Activated gamma-delta T cell treated with Interleukin-2 at 50 U/mL for 16 hours (primary cell): ENCODE data around the gene GRM7.

ENCODE experiments used
- DNase-seq: peaks from one replicate; pipeline ENCODE4 v3.0.0-alpha.2; 2020

GRM7 gene

DNA sequence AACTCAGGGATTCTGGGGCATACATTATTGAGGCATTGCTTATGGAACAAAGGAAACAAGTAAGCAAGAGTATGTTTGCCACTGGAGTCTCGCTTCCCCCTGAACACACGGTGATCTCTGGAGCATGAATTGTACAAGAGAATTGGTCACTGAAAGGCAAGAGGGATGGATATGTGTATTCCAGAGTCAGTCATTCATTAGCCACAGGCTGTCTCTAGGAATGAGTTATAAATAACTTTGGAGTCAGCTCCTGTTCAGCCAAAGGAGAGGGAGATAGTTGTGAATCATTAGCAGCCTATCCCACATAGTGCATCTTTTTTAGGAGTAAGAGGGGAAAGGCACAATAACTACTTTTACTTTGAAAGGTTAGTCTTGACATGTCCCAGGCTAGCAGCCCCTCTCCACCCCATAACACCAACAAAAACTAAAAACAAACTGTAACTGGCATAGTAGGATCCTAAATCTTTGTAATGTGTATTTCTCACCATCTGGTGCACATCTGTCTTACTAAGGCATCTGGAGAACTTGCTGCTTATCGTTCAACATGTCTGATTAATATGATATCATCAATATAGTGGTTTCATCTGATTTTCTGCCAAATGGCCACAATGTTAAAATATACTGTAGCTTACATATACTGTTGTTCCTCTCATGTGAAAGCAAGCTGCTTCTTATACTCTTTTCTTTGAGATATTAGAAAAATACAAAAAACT, 462.2 kb downstream of the GRM7 start:
- DNase-seq: no peak

DNA sequence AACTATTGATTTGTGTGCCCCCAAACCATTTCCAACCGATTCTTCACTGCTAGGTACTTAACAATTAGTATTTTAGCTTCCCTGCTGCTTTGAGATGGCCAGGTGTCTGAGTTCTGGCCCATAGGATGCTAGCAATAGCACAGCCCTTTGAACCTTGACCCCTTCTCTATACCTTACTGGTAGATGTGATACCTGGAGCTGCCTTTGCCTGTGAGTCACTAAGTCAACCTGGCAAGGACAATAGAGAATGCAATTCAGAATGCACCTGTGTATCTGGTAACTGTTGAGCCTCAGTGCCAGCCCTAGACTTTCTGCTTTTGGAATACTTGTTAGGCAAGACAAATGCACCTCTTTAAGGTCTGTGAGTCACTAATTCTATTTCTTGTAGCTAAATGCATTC, 467.4 kb downstream of the GRM7 start:
- no peak for DNase-seq

DNA sequence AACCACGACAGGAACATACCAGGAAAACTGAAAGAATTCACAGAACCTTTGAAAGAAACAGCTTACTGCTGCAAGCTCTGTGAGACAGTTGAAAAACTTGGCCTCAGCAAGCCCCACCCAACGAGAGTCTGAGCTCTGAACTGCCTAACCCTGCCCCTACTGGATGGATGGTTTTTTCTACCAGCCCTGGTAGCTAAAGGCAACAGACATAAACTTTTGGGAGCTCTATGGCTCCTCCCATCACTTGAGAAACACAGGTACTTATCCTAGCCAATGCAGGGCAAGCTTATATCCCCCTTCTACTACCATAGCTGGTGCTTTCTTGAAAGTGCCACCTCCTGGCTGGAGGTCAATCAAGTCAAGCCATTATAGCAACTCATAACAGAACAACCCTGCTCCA, 471.8 kb downstream of the GRM7 start:
- no peak for DNase-seq

DNA sequence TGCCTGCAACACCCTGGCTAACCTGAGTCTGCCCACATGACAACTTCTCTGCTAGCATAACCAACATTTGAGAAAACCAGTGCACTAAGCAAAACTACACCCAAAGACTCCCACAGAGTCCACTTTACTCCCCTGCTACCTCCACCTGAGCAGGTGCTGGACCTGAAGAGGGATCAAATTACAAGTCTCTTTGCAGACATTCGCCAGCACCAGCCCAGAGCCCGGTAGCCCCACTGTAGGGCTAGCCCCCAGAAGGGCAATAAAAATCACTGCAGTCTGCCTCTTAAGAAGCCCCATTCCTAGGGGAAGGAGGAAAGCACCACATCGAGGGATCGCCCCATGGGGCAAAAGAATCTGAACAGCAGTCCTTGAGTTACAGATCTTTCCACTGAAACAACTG, 472.2 kb downstream of the GRM7 start:
- no peak for DNase-seq

DNA sequence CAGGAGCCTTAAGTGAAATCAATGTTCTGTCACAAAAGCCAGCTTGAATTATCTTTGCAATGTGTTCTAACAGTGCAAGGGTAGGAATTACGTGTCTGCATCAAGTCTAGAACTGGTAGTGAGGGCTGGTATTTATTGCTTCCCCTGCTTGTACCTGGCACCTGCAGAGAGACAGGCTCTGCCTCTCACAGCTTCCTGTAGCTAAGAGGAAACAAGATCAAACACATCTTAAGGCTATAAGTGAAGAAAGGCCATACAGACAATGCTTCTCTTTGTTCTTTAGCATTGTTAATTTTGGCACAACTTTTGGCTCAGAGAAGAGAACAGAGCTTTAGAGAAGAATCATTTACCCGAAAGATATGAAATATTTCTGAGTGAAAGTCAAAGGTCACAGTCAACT, 479.9 kb downstream of the GRM7 start:
- DNase-seq: peak; percentile 3

DNA sequence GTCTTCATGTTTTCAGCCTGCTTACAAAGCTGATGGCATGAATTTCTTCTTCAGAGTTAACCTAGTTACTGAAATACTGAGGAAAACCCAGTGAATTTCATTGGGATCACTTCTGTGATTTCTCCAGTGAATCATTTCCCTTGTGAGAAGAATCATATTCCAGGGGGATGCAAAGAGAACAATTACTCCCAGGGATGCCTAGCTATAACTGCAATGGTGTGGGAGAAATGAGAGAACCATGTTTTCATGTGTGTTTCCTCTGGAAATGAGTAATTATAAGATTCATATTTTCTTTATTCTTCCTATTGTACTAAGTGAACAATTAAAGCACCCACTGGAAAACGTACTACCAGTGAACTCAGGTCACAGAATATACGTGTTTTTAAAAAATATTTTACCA, 485.4 kb downstream of the GRM7 start:
- DNase-seq: no peak

DNA sequence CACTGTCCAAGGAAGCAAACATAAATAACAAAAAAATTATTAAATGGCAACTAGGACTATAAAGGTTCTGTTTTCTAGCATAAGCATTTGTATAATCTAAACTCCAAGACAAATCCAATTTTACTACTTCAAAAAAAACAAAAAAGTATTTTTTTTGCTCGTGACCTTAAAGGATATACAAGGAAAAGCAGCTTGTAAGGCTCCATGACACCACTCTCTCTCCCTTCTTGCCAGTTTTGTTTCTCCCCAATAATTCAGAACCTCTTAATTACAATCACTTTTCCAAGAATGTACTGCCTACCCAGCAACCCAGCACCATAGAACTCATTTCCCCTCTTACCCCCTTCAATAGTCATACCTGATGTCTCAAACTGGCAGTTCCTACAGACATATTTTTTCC, 496.2 kb downstream of the GRM7 start:
- DNase-seq: no peak

DNA sequence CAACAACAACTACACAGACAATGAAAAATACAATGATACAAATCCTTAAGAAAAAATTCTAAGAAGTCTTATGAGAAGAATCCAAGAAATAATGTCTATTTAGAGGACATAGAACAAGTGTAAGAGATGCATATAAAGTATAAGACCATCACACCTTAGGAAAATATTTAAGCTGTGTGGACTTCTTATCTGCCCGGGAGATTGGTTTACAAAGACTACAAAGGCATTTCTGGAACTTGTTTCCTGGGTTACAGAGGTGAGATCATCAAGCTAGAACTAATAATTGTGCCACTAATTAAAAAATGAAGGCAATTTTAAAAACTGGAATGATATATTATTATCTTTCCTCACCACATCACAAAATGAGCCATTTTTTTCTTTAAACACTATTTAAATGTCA, 507.1 kb downstream of the GRM7 start:
- DNase-seq: no peak

DNA sequence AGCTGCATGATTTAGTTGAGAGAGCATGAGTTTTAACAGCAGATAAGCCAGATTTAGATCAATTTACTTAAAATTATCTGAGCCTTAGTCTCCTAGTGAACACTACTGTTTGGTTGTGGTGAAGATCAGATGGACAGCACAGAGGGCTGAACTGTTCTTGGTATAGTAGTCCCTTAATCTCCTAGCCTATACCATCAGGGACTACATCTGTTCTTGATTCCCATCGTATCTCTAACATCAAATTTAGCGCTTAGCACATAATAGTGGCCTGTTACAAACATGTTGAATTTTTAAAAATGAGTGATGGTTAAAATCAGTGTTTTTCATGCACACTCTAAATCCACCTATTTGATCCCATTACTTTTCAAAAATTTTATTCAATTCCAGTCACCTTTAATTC, 507.7 kb downstream of the GRM7 start:
- DNase-seq: no peak

DNA sequence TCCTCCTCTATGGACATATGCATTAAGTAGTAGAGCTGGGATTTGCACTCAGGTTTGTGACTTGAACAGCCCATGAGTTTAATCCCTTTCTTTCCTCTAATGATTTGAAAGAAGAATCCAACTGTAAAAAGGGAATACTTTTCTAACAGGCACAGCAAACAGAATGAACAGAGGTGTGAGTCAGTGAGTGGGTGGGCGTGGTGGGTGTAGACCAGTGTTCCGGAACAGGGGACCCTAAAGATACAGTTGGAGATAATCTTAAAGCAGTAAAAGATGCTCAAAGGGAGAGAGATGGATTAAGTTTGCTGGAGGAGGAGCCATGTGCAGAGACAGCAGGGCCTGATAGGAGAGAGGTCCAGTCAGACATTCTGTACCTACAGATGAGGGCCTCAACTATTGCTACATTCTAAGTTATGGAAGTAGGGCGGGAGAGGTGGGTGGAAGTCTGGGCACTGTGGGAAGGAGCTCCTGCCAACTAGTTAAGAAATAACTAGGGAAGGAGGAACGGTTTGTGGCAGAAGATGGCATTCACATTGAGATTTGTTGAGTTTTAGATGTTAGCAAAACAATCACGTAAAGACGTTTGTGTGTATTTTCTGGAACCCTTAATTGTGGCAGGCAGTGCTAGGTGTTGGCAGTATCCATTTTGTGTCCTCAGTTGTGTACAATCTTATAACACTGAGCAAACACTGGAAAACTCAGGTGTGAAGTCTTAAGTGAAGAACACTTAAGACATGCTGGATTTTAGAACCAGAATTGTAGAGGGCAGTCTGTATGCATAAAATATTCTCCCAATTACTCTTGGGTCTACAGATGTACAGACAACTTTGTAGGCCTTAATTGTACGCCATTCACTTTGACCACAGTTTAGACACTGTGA, 511.0 kb downstream of the GRM7 start:
- no peak for DNase-seq

DNA sequence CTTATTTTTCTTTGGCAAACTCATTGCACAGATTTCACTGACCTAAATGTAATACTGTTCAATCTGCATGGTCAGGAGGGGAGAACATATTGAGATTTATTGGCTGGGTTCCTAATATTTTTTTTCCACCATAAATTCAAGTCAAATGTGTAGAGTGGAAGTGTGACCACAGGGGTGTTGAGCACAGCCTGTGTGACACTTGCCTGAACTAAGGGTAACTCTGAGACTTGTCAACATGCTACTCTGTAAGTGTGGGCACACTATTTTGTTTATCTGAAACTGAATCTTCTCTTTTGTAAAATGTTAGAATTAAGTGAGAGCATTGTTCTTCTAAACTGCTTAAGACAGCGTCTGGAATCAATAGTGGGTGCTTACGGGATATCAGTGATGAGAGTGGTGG, 516.2 kb downstream of the GRM7 start:
- DNase-seq: no peak

DNA sequence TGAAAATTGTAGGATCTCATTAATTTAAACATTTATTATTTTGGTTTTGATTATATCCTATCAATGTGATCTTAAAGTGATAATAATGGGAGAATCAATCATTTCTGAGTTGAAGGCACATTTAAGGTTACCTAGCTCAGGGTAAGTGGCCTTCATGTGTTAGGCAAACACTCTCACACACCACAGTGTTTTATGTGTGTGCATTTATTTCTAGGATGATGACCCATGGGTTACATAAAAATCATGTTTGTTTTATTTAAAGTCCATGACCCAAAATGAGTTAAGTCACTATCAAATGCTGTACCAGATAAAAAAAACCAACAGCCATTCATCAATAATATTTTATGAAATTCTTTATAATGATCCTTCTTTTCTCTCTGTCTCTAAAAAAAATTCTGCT, 520.8 kb downstream of the GRM7 start:
- no peak for DNase-seq

DNA sequence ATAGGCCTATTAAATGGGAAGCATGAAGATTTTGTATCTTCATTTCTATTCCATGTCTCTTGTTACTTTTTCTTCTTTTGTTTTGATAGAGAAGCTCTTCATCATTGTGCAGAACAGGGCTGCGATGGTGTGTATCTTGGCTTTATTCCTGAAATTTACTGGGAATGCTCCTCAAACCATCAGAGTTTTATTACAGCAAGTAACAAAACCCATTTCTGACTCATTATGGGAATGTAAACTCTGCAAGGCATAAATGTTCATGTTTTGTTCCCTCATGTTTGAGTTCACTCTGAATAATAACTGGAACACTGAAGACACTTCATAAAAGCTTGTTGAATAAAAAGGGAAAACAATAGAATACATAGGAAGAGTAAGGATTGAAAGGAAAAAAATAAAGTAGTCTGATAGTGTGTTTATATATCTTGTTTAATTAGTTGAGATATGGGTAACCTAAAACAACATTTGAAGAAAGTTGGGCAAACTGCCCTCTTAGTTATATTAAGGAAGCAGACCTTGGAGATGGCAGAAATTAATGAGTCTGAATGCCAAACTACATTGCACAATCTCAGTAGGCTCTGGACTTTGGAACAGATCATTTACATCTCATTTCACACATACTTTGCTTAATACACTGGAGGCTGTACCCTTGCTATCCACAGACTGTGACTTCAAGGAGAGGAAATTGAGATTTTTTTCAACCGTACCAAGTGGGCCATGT, 521.5 kb downstream of the GRM7 start:
- no peak for DNase-seq

DNA sequence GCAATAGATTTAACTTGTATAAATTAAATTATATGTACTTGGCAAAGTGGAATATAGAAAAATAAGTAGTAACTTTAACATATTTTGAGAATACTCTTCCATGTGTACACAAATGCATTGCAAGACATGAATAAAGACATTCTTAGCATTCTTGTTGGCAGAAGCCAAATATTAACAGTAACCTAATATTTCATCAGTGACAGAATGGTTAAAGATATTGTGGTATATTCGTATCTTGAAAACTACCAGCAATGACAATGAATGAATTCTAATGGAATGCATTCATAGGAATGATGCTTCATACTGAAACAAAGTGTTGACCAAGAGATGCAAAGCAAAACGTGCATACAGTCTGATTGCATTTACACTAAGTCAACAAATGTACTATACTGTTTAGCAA, 524.7 kb downstream of the GRM7 start:
- DNase-seq: no peak

DNA sequence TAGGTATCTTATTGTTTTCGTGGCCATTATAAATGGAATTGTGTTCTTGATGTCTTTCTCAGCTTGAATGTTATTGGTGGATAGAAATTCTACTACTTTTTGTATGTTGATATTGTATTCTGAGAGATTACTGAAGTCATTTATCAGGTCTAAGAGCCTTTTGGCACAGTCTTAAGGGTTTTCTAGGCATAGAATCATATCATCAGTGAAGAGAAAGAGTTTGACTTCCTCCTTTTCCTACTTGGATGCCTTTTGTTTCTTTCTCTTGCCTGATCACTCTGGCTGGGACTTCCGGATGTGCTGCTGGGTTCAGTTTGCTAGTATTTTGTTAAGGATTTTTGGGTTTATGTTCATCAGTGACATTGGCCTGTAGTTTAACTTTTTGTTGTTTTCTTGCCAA, 527.1 kb downstream of the GRM7 start:
- no peak for DNase-seq

DNA sequence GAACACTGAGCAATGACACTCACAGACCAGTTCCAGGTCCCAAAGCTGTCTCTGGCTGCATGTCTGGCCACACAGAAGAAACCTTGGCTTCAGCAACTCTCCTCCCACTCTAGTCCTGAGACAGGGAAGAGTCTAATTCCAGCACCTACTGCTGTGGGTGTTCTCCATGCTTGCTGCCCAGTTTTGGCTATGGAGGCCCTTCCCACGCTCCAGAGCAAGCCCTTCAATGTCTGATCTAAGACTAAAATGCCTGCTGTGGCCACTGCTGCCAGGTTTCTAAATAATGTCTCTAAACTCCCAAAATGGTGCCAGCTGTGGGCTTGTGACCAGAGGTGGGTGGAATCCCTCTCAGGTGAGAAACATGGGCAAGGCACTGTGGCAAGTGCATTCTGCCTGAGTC, 531.3 kb downstream of the GRM7 start:
- DNase-seq: no peak

DNA sequence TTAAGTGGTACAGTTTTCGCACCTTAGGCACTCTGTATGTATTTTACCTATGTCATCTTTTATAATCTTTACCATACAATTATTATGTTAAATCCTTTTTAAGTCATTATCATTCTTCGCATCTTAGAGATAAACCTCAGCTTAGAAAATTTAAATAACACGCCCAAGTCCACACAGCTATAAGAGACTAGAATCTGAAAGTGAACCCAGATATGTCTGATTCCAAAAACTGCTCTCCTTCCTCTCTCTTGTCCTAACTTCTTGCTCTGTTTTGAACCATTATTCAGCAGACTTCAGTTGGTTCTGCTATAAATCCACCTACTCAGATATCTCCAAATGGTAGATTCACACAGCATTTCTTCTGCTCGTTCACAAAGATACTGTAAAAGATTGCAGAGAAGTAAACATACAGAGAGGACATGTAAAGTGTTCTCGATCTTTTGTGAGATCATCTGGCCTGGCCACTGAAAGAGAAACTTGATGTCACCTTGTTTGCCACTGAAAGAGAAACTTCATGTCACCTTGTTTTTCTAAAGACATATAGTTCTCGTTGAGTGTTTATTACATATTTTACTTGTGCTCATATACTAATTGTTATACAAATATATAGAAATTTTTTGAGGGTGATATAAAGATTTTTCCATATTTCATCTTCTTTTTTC, 533.2 kb downstream of the GRM7 start:
- no peak for DNase-seq

DNA sequence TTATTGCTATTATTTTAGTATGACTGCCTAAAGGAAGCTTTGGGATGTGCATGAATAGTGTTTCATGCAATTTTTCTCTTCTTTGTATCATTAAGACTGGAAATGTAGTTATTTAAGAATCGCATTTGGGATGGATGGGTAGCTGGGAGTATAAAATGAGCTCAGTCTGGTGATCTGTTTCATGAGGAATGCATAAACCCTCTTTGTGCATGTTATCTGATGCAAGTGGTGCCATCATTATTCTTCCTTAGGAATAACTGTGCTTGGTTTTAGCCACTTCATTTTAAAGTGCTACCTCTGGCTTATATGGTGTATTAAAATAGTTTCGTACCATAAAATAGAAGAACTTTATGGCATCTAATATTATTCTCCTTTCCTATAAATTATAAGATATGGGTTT, 535.6 kb downstream of the GRM7 start:
- no peak for DNase-seq

DNA sequence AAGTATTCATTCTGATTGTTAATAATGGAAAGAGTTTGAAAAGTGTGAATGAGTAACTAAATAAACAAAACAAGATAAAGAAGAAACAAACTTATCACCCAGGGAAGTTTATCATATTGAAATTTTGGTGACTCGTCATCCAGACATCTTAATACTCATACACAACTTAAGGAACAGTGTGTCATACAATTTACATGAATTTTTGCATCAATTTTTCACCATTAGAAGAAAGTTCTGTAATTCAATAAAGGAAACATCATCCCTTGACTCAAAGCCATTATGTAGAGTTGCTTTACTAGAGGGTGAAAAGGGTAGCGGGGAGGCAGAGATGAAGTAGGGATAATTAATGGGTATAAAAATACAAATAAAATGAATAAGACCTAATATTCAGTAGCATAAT, 536.2 kb downstream of the GRM7 start:
- DNase-seq: no peak

DNA sequence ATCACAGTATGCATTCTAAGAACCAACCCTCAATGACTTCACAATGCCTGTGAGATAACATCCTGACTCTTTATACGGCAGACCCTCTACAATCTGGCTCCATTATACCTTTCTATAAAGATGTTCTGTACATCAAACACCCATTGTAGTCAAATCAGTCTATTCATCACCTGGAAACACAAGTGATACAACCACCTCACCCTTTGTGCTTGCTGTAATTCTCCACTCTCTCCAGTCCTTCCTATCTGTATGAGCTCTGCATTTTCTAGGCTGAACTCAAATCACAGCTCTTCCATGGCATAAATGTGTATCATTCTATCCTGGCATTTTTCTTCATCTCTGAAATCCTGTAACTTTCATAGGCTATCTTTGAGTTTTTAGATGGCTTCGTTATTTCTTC, 539.4 kb downstream of the GRM7 start:
- DNase-seq: no peak

DNA sequence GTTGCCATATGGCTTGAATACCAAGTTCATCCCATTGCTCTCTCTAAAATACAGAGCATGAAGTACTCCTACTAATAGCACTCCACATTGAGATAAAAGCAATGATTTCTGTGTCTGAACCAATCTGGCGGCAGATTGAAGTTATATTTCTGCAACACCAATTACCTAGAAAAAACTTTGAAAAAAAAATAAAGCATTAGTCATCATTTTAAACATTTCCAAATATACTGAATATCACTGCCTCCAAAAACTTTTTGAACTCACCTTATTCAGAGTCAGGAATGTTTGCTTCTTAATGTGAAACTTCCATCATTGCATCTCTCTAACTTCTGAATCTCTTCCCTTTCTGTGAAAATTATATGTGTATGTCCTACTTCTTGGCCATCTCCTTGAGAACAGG, 540.5 kb downstream of the GRM7 start:
- no peak for DNase-seq

DNA sequence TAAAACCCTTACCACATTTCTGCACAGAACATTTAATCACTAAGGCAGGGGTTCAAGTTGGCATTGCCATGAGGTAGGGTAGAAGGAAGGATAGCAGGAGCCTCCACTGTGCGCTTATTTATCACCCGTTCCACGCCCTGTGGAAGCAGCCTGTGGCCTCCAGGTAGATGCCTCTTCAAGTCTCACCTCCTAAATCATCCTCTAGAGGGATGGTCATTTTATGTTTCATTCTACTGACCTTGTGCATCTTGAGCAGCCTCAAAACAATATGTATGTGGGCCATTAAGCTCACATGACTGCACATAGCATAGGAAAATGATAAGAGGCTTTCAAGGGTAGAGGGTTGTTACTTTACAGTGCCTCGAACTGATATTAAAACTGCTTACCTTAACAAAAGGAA, 546.2 kb downstream of the GRM7 start:
- DNase-seq: no peak

DNA sequence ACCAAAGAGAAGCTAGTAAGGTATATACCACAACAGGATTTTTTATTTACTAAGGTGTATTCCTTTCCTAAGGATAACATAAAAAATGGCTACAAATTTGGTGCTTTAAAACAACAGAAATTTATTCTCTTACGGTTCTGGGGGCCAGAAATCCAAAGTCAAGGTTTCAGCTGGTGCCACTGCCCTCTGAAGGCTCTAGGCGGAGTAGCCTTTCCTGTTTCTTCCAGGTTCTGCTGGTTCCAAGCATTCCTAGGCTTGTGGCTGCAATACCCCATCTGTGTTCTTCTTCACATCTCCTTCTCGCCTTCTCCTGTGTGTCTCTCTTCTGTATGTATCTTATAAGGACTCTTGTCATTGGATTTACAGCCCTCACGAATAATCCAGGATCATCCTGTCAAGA, 549.9 kb downstream of the GRM7 start:
- DNase-seq: no peak
